OCI-LY3 (cell line): ENCODE measurements around the gene OR56A4.

ENCODE experiments used
- EZH2phosphoT487 ChIP-seq: fragments of 200-600 bp; shearing (Covaris generic); IDR thresholded peaks from 2 replicates; pipeline ENCODE4 v1.6.1; 2018; ENCODE audit warnings: antibody characterized with exemption, mixed run types, low read depth
- TF ChIP-seq, protein P1 (sequence below): fragments of 200-600, 300-600 bp; sonication (generic); IDR thresholded peaks from 2 replicates; pipeline ENCODE4 v1.5.1; 2014; ENCODE audit warnings: antibody characterized with exemption, low read length, low read depth

DNA sequence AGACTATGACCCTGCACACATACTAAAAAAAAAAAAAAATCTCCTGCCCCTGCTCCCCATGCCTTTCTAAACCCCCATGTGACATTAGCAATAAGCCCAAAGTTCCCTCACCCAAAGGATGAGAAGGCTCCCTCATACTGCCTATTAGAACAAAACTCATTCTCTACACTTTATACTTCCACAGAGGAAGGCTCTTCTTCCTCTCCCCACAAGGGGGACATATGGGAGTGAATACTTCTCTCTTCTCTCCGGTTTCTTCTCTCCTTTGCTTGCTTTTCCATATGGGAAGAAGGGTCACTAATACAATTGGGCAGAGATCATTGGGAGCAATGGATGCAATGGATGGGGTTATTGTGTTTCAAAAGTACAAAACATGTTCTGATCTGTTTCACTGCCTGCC lies 23.3 kb downstream of the OR56A4 start:
- TF ChIP-seq, protein P1, sequence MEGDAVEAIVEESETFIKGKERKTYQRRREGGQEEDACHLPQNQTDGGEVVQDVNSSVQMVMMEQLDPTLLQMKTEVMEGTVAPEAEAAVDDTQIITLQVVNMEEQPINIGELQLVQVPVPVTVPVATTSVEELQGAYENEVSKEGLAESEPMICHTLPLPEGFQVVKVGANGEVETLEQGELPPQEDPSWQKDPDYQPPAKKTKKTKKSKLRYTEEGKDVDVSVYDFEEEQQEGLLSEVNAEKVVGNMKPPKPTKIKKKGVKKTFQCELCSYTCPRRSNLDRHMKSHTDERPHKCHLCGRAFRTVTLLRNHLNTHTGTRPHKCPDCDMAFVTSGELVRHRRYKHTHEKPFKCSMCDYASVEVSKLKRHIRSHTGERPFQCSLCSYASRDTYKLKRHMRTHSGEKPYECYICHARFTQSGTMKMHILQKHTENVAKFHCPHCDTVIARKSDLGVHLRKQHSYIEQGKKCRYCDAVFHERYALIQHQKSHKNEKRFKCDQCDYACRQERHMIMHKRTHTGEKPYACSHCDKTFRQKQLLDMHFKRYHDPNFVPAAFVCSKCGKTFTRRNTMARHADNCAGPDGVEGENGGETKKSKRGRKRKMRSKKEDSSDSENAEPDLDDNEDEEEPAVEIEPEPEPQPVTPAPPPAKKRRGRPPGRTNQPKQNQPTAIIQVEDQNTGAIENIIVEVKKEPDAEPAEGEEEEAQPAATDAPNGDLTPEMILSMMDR: no peak
- TF ChIP-seq EZH2phosphoT487: no peak
